Coronary artery (tissue), 2 donors: ENCODE data around the gene RSPH3.
"Not testable (repeated sequence)": the region's sequence is repeated elsewhere in the genome, so short reads cannot be mapped to it uniquely, and the experiment has no call there.

Experiments used
- DNase-seq: peaks from one replicate; pipeline ENCODE4 v3.0.0-alpha.2; 2017; ENCODE audit warnings: low spot score
- H3K27ac ChIP-seq, 2 donors: fragments of 200-600 bp; sonication (generic); one replicate each; pipeline ENCODE4 v1.5.1; 2016 to 2019
- H3K4me3 ChIP-seq: fragments of 200-600 bp; sonication (generic); 2 replicates; pipeline ENCODE4 v1.5.1; 2016; ENCODE audit warnings: mild to moderate bottlenecking, moderate library complexity
- CTCF ChIP-seq: fragments of 200-600 bp; sonication (generic); IDR thresholded peaks from one replicate; pipeline ENCODE4 v1.5.1; 2019; ENCODE audit warnings: antibody characterized with exemption

RSPH3 gene

GRCh38 chr6:158991017-158991723 lies 8.8 kb downstream of the RSPH3 start:
- H3K27ac ChIP-seq, result no peak overlapping the region
- DNase-seq, result no peak
- H3K4me3 ChIP-seq, result no peak overlapping the region
- no peak for TF ChIP-seq CTCF

- not testable (repeated sequence) for DNase-seq, H3K4me3 ChIP-seq, H3K27ac ChIP-seq
Measured at GRCh38 chr6:158989711-158990110, 10.3 kb downstream of the RSPH3 start.

- Histone ChIP-seq H3K27ac (no peak overlapping the region), H3K4me3 (no peak overlapping the region)
- no peak for DNase-seq
- TF ChIP-seq CTCF, result no peak
Measured at GRCh38 chr6:158988477-158988876, 11.5 kb downstream of the RSPH3 start.

GRCh38 chr6:158987657-158988056 lies 12.3 kb downstream of the RSPH3 start:
- no peak for TF ChIP-seq CTCF
- Histone ChIP-seq H3K4me3 (no peak overlapping the region), H3K27ac (no peak overlapping the region)
- no peak for DNase-seq

GRCh38 chr6:158978757-158979156 lies 21.2 kb downstream of the RSPH3 start:
- Histone ChIP-seq H3K27ac (no peak overlapping the region), H3K4me3 (no peak overlapping the region)
- TF ChIP-seq CTCF, result no peak
- no peak for DNase-seq

- Histone ChIP-seq H3K27ac (no peak overlapping the region), H3K4me3 (no peak overlapping the region)
- no peak for TF ChIP-seq CTCF
- DNase-seq, result no peak
Measured at GRCh38 chr6:158977382-158977781, 22.6 kb downstream of the RSPH3 start.

GRCh38 chr6:158972241-158973233 lies 27.5 kb downstream of the RSPH3 start:
- H3K27ac ChIP-seq, result no peak overlapping the region
- no peak for DNase-seq
- H3K4me3 ChIP-seq, result no peak overlapping the region
- TF ChIP-seq CTCF, result peak; percentile 18
